GM12878 (cell line): ENCODE results near the gene GHRH. TPM values are rescaled to one million over a fixed set of nuclear protein-coding genes. Genes with fewer than 3 reads are reported as not detected.

Experiments used
- BMI1 ChIP-seq: fragments of 450-650 bp; IDR thresholded peaks from 2 replicates; pipeline ENCODE4 v1.6.1; 2016; ENCODE audit warnings: mild to moderate bottlenecking, moderate library complexity, borderline replicate concordance
- CBX5 ChIP-seq: sonication (generic); IDR thresholded peaks from 2 replicates; pipeline ENCODE4 v1.6.1; 2016; ENCODE audit warnings: low read depth, moderate library complexity, mild to moderate bottlenecking, inconsistent platforms
- CREM ChIP-seq: IDR thresholded peaks from 2 replicates; pipeline ENCODE4 v1.6.1; 2014; ENCODE audit warnings: antibody characterized with exemption, low read depth
- FOXK2 ChIP-seq: fragments of 450-650 bp; IDR thresholded peaks from 2 replicates; pipeline ENCODE4 v1.6.1; 2017; ENCODE audit warnings: mild to moderate bottlenecking, moderate library complexity
- IKZF2 ChIP-seq, 2 experiments: fragments of 450-650 bp; IDR thresholded peaks; 2 replicates each; pipeline ENCODE4 v1.6.1; 2017; ENCODE audit warnings: mild to moderate bottlenecking in 2 of 2, moderate library complexity in 2 of 2
- JUNB ChIP-seq: IDR thresholded peaks from 2 replicates; pipeline ENCODE4 v1.6.1; 2016; ENCODE audit warnings: antibody characterized with exemption, mild to moderate bottlenecking
- MEF2B ChIP-seq: fragments of 450-650 bp; IDR thresholded peaks from 2 replicates; pipeline ENCODE4 v1.6.1; 2018; ENCODE audit warnings: mild to moderate bottlenecking, moderate library complexity; ENCODE audit not compliant: partially characterized antibody, poor library complexity, severe bottlenecking
- MYC ChIP-seq: IDR thresholded peaks from 2 replicates; pipeline ENCODE4 v1.6.1; 2011; ENCODE audit warnings: mild to moderate bottlenecking, low read length, moderate library complexity, inconsistent platforms; ENCODE audit not compliant: insufficient read depth, insufficient replicate concordance, insufficient read length, severe bottlenecking
- NFYA ChIP-seq: IDR thresholded peaks from 2 replicates; pipeline ENCODE4 v1.6.1; 2011; ENCODE audit warnings: low read depth, mild to moderate bottlenecking, low read length, improper control_type of control experiment, borderline replicate concordance
- NRF1 ChIP-seq: conservative IDR thresholded peaks from 2 replicates; pipeline ENCODE4 v1.6.1; 2011; ENCODE audit warnings: mild to moderate bottlenecking, low read depth, low read length, improper control_type of control experiment
- PAX8 ChIP-seq: fragments of 450-650 bp; IDR thresholded peaks from 2 replicates; pipeline ENCODE4 v1.6.1; 2017; ENCODE audit warnings: mild to moderate bottlenecking, moderate library complexity
- YBX1 ChIP-seq: fragments of 450-650 bp; IDR thresholded peaks from 2 replicates; pipeline ENCODE4 v1.6.1; 2016; ENCODE audit warnings: antibody characterized with exemption
- polyA plus RNA-seq, 11 experiments: library from polyadenylated mRNA; depleted of rRNA in 4 of 11; unstranded in 6 of 11; stranded (reverse) in 5 of 11; fragments of >200 nt; fragmentation: Nextera tagmentation in 4 of 11; fragmentation: Illumina TruSeq in 1 of 11; extraction: Ambion mirVana in 4 of 11; extraction: Trizol in 1 of 11; gene quantifications; 1 replicate in 1 of 11; 2 replicates in 10 of 11; pipeline versions ENCODE4 v1.2.1 to v1.2.3, GENCODE V29; 2011 to 2016; ENCODE audit warnings: inconsistent platforms in 2 of 11, missing spikeins in 2 of 11, low read depth in 1 of 11
- total RNA-seq, 4 experiments: library from RNA; depleted of rRNA in 3 of 4; stranded (reverse); fragments of >200 nt in 3 of 4; fragmentation: Illumina TruSeq in 1 of 4; extraction: Trizol in 1 of 4; gene quantifications; 2 replicates each; pipeline versions ENCODE4 v1.2.1 to v1.2.3, GENCODE V29; 2013 to 2021
- TF ChIP-seq, protein P1 (sequence below): fragments of 450-650 bp; IDR thresholded peaks from 2 replicates; pipeline ENCODE4 v1.6.1; 2017; ENCODE audit warnings: borderline replicate concordance
- TF ChIP-seq, protein P2 (sequence below): fragments of 450-650 bp; IDR thresholded peaks from 2 replicates; pipeline ENCODE4 v1.6.1; 2014; ENCODE audit warnings: mild to moderate bottlenecking
- TF ChIP-seq, protein P3 (sequence below): fragments of 450-650 bp; formaldehyde crosslinking; IDR thresholded peaks from 2 replicates; pipeline ENCODE4 v1.4.0; 2020; ENCODE audit warnings: mild to moderate bottlenecking, moderate library complexity
- TF ChIP-seq, protein P4 (sequence below): fragments of 450-650 bp; conservative IDR thresholded peaks from 2 replicates; pipeline ENCODE4 v1.6.1; 2017; ENCODE audit warnings: mild to moderate bottlenecking, moderate library complexity
- TF ChIP-seq, protein P5 (sequence below): fragments of 450-650 bp; IDR thresholded peaks from 2 replicates; pipeline ENCODE4 v1.6.1; 2017; ENCODE audit warnings: low read depth, mild to moderate bottlenecking, moderate library complexity

Gene GHRH
- total and polyA plus RNA-seq, 10 of the 15 experiments (the other 5 are each of a cell fraction or from before 2014, with no cell fraction given), result not detected

DNA sequence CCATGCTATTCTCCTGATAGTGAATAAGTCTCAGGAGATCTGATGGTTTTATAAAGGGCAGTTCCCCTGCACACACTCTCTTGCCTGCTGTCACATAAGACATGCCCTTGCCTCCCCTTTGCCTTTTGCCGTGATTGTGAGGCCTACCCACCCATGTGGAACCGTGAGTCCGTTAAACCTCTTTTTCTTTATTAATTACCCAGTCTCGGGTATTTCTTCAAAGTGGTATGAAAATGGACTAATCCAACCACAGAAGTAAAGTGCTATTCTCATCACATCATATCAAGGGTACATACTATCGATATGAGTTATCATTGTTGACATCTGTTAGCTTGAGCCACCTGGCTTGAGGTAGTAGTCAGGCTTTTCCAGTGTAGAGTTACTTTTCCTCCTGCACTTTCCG lies 30.1 kb upstream of the GHRH start (continued):
- TF ChIP-seq, protein P1, sequence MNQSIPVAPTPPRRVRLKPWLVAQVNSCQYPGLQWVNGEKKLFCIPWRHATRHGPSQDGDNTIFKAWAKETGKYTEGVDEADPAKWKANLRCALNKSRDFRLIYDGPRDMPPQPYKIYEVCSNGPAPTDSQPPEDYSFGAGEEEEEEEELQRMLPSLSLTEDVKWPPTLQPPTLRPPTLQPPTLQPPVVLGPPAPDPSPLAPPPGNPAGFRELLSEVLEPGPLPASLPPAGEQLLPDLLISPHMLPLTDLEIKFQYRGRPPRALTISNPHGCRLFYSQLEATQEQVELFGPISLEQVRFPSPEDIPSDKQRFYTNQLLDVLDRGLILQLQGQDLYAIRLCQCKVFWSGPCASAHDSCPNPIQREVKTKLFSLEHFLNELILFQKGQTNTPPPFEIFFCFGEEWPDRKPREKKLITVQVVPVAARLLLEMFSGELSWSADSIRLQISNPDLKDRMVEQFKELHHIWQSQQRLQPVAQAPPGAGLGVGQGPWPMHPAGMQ, result no peak
- no peak for TF ChIP-seq MYC
- TF ChIP-seq FOXK2, result peak; percentile 72
- peak; percentile 78 to 87 for TF ChIP-seq IKZF2 (IDR thresholded peaks at IDR 0.05)
- peak; percentile 91 for TF ChIP-seq CREM
- peak; percentile 86 for TF ChIP-seq MEF2B
- TF ChIP-seq PAX8, result peak; percentile 47; the same call in 1 of the 2 replicates
- TF ChIP-seq BMI1, result peak; percentile 62; the same call in 1 of the 2 replicates
- TF ChIP-seq YBX1, result no peak
- TF ChIP-seq, protein P2, sequence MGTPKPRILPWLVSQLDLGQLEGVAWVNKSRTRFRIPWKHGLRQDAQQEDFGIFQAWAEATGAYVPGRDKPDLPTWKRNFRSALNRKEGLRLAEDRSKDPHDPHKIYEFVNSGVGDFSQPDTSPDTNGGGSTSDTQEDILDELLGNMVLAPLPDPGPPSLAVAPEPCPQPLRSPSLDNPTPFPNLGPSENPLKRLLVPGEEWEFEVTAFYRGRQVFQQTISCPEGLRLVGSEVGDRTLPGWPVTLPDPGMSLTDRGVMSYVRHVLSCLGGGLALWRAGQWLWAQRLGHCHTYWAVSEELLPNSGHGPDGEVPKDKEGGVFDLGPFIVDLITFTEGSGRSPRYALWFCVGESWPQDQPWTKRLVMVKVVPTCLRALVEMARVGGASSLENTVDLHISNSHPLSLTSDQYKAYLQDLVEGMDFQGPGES, result no peak
- TF ChIP-seq, protein P3, sequence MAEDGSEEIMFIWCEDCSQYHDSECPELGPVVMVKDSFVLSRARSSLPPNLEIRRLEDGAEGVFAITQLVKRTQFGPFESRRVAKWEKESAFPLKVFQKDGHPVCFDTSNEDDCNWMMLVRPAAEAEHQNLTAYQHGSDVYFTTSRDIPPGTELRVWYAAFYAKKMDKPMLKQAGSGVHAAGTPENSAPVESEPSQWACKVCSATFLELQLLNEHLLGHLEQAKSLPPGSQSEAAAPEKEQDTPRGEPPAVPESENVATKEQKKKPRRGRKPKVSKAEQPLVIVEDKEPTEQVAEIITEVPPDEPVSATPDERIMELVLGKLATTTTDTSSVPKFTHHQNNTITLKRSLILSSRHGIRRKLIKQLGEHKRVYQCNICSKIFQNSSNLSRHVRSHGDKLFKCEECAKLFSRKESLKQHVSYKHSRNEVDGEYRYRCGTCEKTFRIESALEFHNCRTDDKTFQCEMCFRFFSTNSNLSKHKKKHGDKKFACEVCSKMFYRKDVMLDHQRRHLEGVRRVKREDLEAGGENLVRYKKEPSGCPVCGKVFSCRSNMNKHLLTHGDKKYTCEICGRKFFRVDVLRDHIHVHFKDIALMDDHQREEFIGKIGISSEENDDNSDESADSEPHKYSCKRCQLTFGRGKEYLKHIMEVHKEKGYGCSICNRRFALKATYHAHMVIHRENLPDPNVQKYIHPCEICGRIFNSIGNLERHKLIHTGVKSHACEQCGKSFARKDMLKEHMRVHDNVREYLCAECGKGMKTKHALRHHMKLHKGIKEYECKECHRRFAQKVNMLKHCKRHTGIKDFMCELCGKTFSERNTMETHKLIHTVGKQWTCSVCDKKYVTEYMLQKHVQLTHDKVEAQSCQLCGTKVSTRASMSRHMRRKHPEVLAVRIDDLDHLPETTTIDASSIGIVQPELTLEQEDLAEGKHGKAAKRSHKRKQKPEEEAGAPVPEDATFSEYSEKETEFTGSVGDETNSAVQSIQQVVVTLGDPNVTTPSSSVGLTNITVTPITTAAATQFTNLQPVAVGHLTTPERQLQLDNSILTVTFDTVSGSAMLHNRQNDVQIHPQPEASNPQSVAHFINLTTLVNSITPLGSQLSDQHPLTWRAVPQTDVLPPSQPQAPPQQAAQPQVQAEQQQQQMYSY (CRISPR knock-in tag), result no peak
- TF ChIP-seq CBX5, result no peak
- TF ChIP-seq NFYA, result no peak
- TF ChIP-seq, protein P4, sequence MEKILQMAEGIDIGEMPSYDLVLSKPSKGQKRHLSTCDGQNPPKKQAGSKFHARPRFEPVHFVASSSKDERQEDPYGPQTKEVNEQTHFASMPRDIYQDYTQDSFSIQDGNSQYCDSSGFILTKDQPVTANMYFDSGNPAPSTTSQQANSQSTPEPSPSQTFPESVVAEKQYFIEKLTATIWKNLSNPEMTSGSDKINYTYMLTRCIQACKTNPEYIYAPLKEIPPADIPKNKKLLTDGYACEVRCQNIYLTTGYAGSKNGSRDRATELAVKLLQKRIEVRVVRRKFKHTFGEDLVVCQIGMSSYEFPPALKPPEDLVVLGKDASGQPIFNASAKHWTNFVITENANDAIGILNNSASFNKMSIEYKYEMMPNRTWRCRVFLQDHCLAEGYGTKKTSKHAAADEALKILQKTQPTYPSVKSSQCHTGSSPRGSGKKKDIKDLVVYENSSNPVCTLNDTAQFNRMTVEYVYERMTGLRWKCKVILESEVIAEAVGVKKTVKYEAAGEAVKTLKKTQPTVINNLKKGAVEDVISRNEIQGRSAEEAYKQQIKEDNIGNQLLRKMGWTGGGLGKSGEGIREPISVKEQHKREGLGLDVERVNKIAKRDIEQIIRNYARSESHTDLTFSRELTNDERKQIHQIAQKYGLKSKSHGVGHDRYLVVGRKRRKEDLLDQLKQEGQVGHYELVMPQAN, result no peak
- no peak for TF ChIP-seq NRF1
- TF ChIP-seq JUNB, result peak; percentile 97
- TF ChIP-seq, protein P5, sequence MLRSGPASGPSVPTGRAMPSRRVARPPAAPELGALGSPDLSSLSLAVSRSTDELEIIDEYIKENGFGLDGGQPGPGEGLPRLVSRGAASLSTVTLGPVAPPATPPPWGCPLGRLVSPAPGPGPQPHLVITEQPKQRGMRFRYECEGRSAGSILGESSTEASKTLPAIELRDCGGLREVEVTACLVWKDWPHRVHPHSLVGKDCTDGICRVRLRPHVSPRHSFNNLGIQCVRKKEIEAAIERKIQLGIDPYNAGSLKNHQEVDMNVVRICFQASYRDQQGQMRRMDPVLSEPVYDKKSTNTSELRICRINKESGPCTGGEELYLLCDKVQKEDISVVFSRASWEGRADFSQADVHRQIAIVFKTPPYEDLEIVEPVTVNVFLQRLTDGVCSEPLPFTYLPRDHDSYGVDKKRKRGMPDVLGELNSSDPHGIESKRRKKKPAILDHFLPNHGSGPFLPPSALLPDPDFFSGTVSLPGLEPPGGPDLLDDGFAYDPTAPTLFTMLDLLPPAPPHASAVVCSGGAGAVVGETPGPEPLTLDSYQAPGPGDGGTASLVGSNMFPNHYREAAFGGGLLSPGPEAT, result peak; percentile 66; the same call in 1 of the 2 replicates
